Activated naive CD4-positive, alpha-beta T cell treated with anti-CD3 and anti-CD28 coated beads, Interleukin-2, amount 10 ng/mL, durations not matched to agents 5 hours and 36 hours (primary cell): ENCODE results near the gene MAP7D3. TPM values are rescaled to one million over a fixed set of nuclear protein-coding genes. Genes with fewer than 3 reads are reported as not detected.

ENCODE experiments used
- total RNA-seq, 2 experiments: library from RNA; stranded (reverse); gene quantifications; one replicate each; pipeline ENCODE4 v1.2.3, GENCODE V29; 2021

Gene MAP7D3
- total RNA-seq = 10 to 100 TPM; 12.3 to 13.1 TPM

GRCh38 chrX:136251041-136251991, at the start of gene MAP7D3:
TSS of gene MAP7D3 (minus strand) at chrX:136251400. CDS start at chrX:136251358, 42 bp downstream.

GRCh38 chrX:136300721-136301120, 49.5 kb upstream of the MAP7D3 start, which contains the start of gene ADGRG4:
TSS of gene ADGRG4 (plus strand) at chrX:136300963. CDS start at chrX:136308778, 7,815 bp downstream.

Other genes with a start within 250 kb of the MAP7D3 start
- gene FHL1, start 103.9 kb downstream of the MAP7D3 start, total RNA-seq = 10 to 100 TPM; 15.3 to 21.5 TPM
- gene ADGRG4, start 49.6 kb upstream of the MAP7D3 start, total RNA-seq = not detected
- not detected for gene BRS3, start 236.5 kb upstream of the MAP7D3 start, total RNA-seq
- gene HTATSF1, start 246.2 kb upstream of the MAP7D3 start, total RNA-seq = 10 to 100 TPM; 51.9 to 58.5 TPM